Loucy (cell line): ENCODE data around the gene SSBP4.

ENCODE experiments used
- H2AFZ ChIP-seq: fragments of 200-600 bp; sonication (generic); 2 replicates; pipeline ENCODE4 v1.6.0; 2016; ENCODE audit warnings: antibody characterized with exemption, mild to moderate bottlenecking, low read length, moderate library complexity
- H3F3A ChIP-seq: fragments of 200-600 bp; 2 replicates; pipeline ENCODE4 v1.6.0; 2016; ENCODE audit warnings: antibody characterized with exemption, low read depth, mild to moderate bottlenecking
- H3K27me3 ChIP-seq: fragments of 200-600 bp; sonication (generic); 2 replicates; pipeline ENCODE4 v1.6.1; 2014; ENCODE audit warnings: low read length, mild to moderate bottlenecking; ENCODE audit not compliant: insufficient read depth, poor library complexity, severe bottlenecking
- H3K36me3 ChIP-seq: fragments of 200-600 bp; sonication (generic); 2 replicates; pipeline ENCODE4 v1.6.1; 2016; ENCODE audit warnings: low read length; ENCODE audit not compliant: insufficient read depth
- H3K4me1 ChIP-seq: fragments of 200-600 bp; sonication (generic); 2 replicates; pipeline ENCODE4 v1.5.1; 2014; ENCODE audit warnings: low read length, mild to moderate bottlenecking; ENCODE audit not compliant: insufficient read depth, poor library complexity, severe bottlenecking
- H3K4me2 ChIP-seq: fragments of 200-600 bp; sonication (generic); 2 replicates; pipeline ENCODE4 v1.6.0; 2014; ENCODE audit warnings: antibody characterized with exemption, low read length, low read depth, mild to moderate bottlenecking; ENCODE audit not compliant: poor library complexity, severe bottlenecking
- H3K4me3 ChIP-seq: fragments of 200-600 bp; sonication (generic); 2 replicates; pipeline ENCODE4 v1.5.1; 2014; ENCODE audit warnings: low read length, mild to moderate bottlenecking, mixed read lengths; ENCODE audit not compliant: poor library complexity, severe bottlenecking
- H3K79me2 ChIP-seq: fragments of 200-600 bp; sonication (generic); 2 replicates; pipeline ENCODE4 v1.6.1; 2014; ENCODE audit warnings: low read length; ENCODE audit not compliant: insufficient read depth
- H3K9ac ChIP-seq: fragments of 200-600 bp; sonication (generic); 2 replicates; pipeline ENCODE4 v1.6.0; 2014; ENCODE audit warnings: mild to moderate bottlenecking, low read depth, low read length, moderate library complexity; ENCODE audit not compliant: poor library complexity, severe bottlenecking
- H3K9me2 ChIP-seq: fragments of 200-600 bp; sonication (generic); replicated peaks from 2 replicates; pipeline ENCODE4 v1.6.1; 2016; ENCODE audit warnings: low read depth, low read length, mixed read lengths
- H3K9me3 ChIP-seq: fragments of 200-600 bp; sonication (generic); 2 replicates; pipeline ENCODE4 v1.6.1; 2014; ENCODE audit warnings: mild to moderate bottlenecking, antibody characterized with exemption, low read length, low read depth; ENCODE audit not compliant: insufficient read depth
- H4K20me1 ChIP-seq: fragments of 200-600 bp; sonication (generic); 2 replicates; pipeline ENCODE4 v1.6.0; 2014; ENCODE audit warnings: antibody characterized with exemption, low read length, mild to moderate bottlenecking; ENCODE audit not compliant: insufficient read depth, poor library complexity, severe bottlenecking
- EZH2phosphoT487 ChIP-seq: fragments of 200-600 bp; IDR thresholded peaks from 2 replicates; pipeline ENCODE4 v1.6.1; 2018; ENCODE audit warnings: antibody characterized with exemption, mild to moderate bottlenecking, moderate library complexity, borderline replicate concordance
- TF ChIP-seq, protein P1 (sequence below): fragments of 200-600 bp; sonication (generic); conservative IDR thresholded peaks from 2 replicates; pipeline ENCODE4 v1.5.1; 2014; ENCODE audit warnings: mild to moderate bottlenecking, antibody characterized with exemption, low read length

SSBP4 gene

DNA sequence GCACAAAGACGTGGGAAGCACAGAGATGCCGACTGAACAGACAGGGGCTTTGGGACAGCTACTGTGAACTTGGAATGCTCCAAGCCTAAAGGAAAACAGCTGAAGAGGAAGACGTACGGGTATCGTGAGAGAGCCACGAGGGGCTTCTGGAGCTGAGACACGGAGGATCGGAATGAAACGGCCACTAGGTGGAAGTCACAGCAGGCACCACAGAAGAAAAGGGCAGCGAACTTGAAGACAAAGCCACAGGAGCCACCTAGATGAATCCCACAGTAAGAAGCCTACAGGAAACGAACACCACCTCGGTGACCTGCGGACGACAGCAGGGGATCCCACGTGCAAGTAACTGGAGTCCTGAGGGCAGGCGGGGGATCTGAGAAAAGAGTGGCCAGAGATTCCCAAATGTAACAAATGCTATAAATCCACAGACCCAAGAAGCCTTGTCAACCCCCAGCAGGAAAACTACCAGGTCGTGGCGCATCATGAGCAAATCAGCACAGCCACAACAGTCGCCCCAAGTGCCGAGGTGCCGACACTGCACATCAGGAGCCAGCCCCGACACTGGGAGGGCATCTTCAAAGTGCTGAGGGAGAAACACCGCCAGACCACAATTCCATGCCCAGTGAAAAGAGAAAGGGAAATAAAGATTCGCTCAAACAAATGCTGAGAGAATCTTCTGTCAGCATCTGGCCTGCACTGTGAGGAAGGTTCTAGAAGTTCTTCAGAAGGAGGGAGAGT lies 58.0 kb downstream of the SSBP4 start:
- Histone ChIP-seq H3F3A (no peaks in the 10 kb centered on the region), H3K27me3 (no peaks in the 10 kb centered on the region), H3K79me2 (peaks cover 86% of the 10 kb centered on the region), H3K36me3 (no peaks in the 10 kb centered on the region; the same call in 1 of the 2 replicates), H3K4me3 (no peak overlapping the region), H3K9ac (no peak overlapping the region), H2AFZ (no peak overlapping the region), H4K20me1 (peaks cover 14% of the 10 kb centered on the region), H3K4me2 (no peak overlapping the region), H3K9me2 (no peaks in the 10 kb centered on the region), H3K9me3 (no peaks in the 10 kb centered on the region), H3K4me1 (peaks cover 10% of the 10 kb centered on the region)
- TF ChIP-seq, protein P1, sequence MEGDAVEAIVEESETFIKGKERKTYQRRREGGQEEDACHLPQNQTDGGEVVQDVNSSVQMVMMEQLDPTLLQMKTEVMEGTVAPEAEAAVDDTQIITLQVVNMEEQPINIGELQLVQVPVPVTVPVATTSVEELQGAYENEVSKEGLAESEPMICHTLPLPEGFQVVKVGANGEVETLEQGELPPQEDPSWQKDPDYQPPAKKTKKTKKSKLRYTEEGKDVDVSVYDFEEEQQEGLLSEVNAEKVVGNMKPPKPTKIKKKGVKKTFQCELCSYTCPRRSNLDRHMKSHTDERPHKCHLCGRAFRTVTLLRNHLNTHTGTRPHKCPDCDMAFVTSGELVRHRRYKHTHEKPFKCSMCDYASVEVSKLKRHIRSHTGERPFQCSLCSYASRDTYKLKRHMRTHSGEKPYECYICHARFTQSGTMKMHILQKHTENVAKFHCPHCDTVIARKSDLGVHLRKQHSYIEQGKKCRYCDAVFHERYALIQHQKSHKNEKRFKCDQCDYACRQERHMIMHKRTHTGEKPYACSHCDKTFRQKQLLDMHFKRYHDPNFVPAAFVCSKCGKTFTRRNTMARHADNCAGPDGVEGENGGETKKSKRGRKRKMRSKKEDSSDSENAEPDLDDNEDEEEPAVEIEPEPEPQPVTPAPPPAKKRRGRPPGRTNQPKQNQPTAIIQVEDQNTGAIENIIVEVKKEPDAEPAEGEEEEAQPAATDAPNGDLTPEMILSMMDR: peak; percentile 28; the same call in 1 of the 2 replicates
- no peak for TF ChIP-seq EZH2phosphoT487

DNA sequence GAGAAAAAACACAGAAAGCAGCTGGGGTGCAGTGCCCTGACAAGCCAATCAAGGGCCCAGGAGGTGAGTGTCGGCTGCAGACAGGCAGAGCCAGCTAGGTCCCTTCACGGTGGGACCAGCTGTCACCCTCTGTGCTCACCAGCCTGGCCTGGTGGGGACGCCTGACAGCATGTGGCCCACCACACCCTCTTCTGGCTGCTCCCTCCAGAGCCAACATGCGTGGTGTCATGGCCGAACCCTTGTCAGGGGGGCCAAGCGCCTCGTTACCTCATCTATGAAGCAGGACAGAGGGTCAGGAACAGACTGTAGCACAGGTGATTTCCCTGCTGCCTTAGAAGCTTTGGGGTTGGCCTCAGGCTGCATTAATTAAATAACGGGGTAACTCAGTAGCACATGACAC lies 58.8 kb downstream of the SSBP4 start:
- no peak overlapping the region for H3K4me3 ChIP-seq
- no peaks in the 10 kb centered on the region for H3F3A ChIP-seq
- no peak overlapping the region for H3K9ac ChIP-seq
- H4K20me1 ChIP-seq: peaks cover 14% of the 10 kb centered on the region
- TF ChIP-seq, protein P1: no peak
- no peak for TF ChIP-seq EZH2phosphoT487
- peaks cover 10% of the 10 kb centered on the region for H3K4me1 ChIP-seq
- H3K27me3 ChIP-seq: no peaks in the 10 kb centered on the region
- H3K9me2 ChIP-seq: no peaks in the 10 kb centered on the region
- peaks cover 88% of the 10 kb centered on the region for H3K79me2 ChIP-seq
- H3K4me2 ChIP-seq: no peak overlapping the region
- no peaks in the 10 kb centered on the region for H3K36me3 ChIP-seq
- no peaks in the 10 kb centered on the region for H3K9me3 ChIP-seq
- no peak overlapping the region for H2AFZ ChIP-seq

GRCh38 chr19:18478545-18479311 lies 59.5 kb downstream of the SSBP4 start:
- Histone ChIP-seq H3K4me2 (no peak overlapping the region), H3K36me3 (no peaks in the 10 kb centered on the region), H3K9me2 (no peaks in the 10 kb centered on the region), H3K9me3 (no peaks in the 10 kb centered on the region), H3K79me2 (peaks cover 91% of the 10 kb centered on the region), H3F3A (no peaks in the 10 kb centered on the region), H3K9ac (no peak overlapping the region), H3K4me3 (no peak overlapping the region), H3K4me1 (peaks cover 10% of the 10 kb centered on the region), H4K20me1 (peaks cover 18% of the 10 kb centered on the region), H3K27me3 (no peaks in the 10 kb centered on the region), H2AFZ (no peak overlapping the region)
- TF ChIP-seq, protein P1: no peak
- TF ChIP-seq EZH2phosphoT487: no peak
